Ascending aorta (tissue), 2 donors: ENCODE data around the gene FOXL1. TPM values are rescaled to one million over a fixed set of nuclear protein-coding genes. Genes with fewer than 3 reads are reported as not detected.

Experiments used
- DNase-seq, 2 donors: peaks; one replicate each; pipeline ENCODE4 v3.0.0-alpha.2; 2019; ENCODE audit warnings: low spot score in 2 of 2
- H3K27ac ChIP-seq, 2 donors: fragments of 200-600 bp; sonication (generic); one replicate each; pipeline ENCODE4 v1.5.1; 2016 to 2017; ENCODE audit warnings: mild to moderate bottlenecking in 1 of 2
- H3K27me3 ChIP-seq: fragments of 200-600 bp; sonication (generic); one replicate; pipeline ENCODE4 v1.5.1; 2017
- H3K36me3 ChIP-seq, 2 donors: fragments of 200-600 bp; sonication (generic); one replicate each; pipeline ENCODE4 v1.5.1; 2016
- H3K4me1 ChIP-seq, 2 donors: fragments of 200-600 bp; sonication (generic); one replicate each; pipeline ENCODE4 v1.5.1; 2016 to 2017; ENCODE audit warnings: mild to moderate bottlenecking in 1 of 2
- H3K4me3 ChIP-seq, 2 donors: fragments of 200-600 bp; sonication (generic); one replicate each; pipeline ENCODE4 v1.5.1; 2016 to 2017; ENCODE audit warnings: mild to moderate bottlenecking in 1 of 2
- H3K9me3 ChIP-seq, 2 donors: fragments of 200-600 bp; sonication (generic); one replicate each; pipeline ENCODE4 v1.5.1; 2016
- intact Hi-C: fragments of 100-400 bp; cut with DNase I; formaldehyde crosslinking; loops from one replicate; pipeline ENCODE4 v1.15.1; 2023
- total RNA-seq: library from RNA; depleted of rRNA; stranded (reverse); fragments of >200 nt; gene quantifications from one replicate; pipeline ENCODE4 v1.1.0, GENCODE V29; 2016
- TF ChIP-seq, protein P1 (sequence below), 3 experiments: fragments of 200-600 bp in 2 of 3; fragments of 450-650 bp in 1 of 3; sonication (generic) in 2 of 3; IDR thresholded peaks; one replicate each; pipeline ENCODE4 v1.5.1; 2016 to 2019; ENCODE audit warnings: antibody characterized with exemption in 3 of 3, mild to moderate bottlenecking in 1 of 3, moderate library complexity in 1 of 3

Gene FOXL1
- total RNA-seq, 1 donor from 2014 or later = 35.7 TPM

DNA sequence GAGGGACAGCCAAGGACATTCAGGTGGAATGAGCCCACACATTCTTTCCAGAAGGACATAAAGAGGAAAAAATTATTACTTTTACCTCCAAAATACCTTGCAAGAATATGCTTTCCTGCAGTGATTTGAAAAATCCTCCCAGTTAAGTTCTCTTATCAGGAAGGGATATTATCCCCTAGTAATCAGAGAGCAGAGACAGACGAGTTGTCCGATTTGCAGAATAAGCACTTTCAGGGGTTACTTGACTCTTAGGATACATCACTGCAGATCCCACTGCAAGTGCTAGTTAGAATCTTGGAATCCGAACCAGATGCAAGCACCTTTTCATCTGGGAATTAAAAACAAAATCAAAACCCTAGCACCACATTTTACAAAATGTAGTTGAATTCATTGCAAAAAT, 33.6 kb downstream of the FOXL1 start:
- Histone ChIP-seq H3K9me3 (no peaks in the 10 kb centered on the region), H3K36me3 (no peaks in the 10 kb centered on the region), H3K27ac (peak overlapping the region; percentile 92 to 94), H3K4me3 (no peak overlapping the region), H3K27me3 (no peaks in the 10 kb centered on the region), H3K4me1 (peaks cover 15 to 42% of the 10 kb centered on the region in 2 donors)
- DNase-seq = no peak
- intact Hi-C loops = loop anchor here (2.0 kb wide), 1 partner anchor 53 kb away; no protein-coding TSS in a partner anchor
- TF ChIP-seq, protein P1, sequence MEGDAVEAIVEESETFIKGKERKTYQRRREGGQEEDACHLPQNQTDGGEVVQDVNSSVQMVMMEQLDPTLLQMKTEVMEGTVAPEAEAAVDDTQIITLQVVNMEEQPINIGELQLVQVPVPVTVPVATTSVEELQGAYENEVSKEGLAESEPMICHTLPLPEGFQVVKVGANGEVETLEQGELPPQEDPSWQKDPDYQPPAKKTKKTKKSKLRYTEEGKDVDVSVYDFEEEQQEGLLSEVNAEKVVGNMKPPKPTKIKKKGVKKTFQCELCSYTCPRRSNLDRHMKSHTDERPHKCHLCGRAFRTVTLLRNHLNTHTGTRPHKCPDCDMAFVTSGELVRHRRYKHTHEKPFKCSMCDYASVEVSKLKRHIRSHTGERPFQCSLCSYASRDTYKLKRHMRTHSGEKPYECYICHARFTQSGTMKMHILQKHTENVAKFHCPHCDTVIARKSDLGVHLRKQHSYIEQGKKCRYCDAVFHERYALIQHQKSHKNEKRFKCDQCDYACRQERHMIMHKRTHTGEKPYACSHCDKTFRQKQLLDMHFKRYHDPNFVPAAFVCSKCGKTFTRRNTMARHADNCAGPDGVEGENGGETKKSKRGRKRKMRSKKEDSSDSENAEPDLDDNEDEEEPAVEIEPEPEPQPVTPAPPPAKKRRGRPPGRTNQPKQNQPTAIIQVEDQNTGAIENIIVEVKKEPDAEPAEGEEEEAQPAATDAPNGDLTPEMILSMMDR (IDR thresholded peaks at IDR 0.05) = no peak

DNA sequence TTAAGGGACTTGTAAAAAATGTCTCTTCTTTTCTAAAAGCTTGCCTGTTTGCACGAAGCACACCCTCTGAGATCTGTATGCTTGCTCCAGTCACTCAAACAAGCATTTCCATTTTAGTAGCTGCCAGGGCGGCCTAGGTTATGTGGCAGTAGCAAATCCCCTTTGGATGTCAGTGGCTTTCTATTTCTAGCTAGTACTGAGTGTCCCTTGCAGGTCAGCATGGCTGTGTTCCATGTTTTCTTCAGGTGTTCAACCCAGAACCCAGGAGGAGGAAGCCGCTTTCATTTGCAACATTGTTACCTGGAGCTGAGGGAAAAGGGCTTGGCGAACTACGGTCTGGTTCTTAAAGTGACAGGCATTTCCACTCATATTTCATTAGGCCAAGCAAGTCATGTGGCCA, 36.4 kb downstream of the FOXL1 start:
- TF ChIP-seq, protein P1 (IDR thresholded peaks at IDR 0.05) = no peak
- H3K27ac ChIP-seq = peak overlapping the region in 1 of 2 donors; percentile 50
- intact Hi-C loops = loop anchor here (5.0 kb wide), 1 partner anchor 38 kb away; no protein-coding TSS in a partner anchor
- DNase-seq = no peak
- H3K9me3 ChIP-seq = no peaks in the 10 kb centered on the region
- peaks cover 11 to 34% of the 10 kb centered on the region in 2 donors for H3K4me1 ChIP-seq
- no peak overlapping the region for H3K4me3 ChIP-seq
- H3K36me3 ChIP-seq = no peaks in the 10 kb centered on the region
- H3K27me3 ChIP-seq = no peaks in the 10 kb centered on the region

DNA sequence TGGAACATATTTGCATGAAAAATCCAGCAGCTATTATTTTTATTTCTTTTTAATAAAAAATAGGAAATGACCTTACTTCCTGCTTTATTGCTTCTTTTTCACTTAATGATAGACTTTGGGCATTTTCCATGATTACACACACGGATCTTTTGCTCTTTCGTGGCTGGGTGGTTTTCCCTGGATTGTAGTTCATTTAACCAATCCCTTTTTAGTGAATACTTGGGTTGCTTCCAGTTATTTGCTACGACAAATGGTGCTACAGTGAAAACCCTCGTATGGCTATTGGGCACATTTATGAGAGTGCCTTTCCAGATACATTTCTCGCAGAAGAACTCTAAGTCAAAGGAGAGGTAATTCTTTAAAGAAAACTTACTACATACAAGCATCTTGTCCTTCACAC, 38.6 kb downstream of the FOXL1 start:
- peak overlapping the region; percentile 41 to 50 for H3K27ac ChIP-seq

DNA sequence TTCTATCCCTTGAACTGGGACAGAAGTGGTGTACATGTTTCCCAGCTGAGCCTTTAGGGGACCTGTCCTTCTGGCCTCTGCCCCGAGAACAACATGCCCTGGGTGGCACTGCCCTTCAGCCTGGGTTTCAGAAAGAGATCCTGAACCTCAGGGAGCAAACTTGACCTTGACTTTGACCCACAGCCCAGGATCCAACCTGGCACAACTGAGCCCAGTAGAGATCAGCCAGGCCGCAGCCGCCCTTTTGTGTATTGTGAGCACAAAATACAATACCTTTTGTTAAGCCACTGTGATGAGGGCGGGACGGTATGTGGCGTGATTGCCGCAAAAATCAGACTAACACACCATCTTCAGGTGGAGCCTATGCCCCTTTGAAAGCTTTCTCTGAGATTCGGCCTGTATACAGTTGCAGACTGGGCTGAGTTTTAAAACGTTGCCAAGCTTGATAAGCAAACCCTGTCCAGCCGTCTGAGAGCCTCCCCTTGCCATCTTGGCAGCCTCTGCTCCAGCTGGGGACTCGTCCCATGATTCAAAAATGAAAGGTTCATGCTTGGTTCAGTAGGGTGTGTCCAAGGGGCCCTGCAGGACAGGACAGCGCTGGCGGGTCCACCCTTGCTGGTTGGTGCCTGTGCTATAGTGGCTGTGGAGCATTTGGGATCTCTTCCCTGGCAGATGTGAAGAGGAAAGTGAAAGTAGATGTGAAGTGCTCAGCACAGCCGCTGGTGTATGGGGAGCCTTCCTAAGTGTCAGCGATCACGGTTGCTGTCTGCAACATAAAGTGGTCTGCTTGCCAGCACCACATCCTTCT, 40.3 kb downstream of the FOXL1 start:
- no peaks in the 10 kb centered on the region for H3K36me3 ChIP-seq
- intact Hi-C loops = loop anchor here (5.0 kb wide), 1 partner anchor 34 kb away; no protein-coding TSS in a partner anchor
- TF ChIP-seq, protein P1 (IDR thresholded peaks at IDR 0.05) = no peak
- H3K9me3 ChIP-seq = no peaks in the 10 kb centered on the region
- DNase-seq = peak in 1 of 2 donors; percentile 65
- H3K4me3 ChIP-seq = peak overlapping the region; percentile 32 to 60
- H3K27me3 ChIP-seq = no peaks in the 10 kb centered on the region
- H3K27ac ChIP-seq = peak overlapping the region; percentile 54 to 75
- peaks cover 0 to 10% of the 10 kb centered on the region in 2 donors for H3K4me1 ChIP-seq

More for the DNA sequence above, 38.6 kb downstream of the FOXL1 start:
- Histone ChIP-seq H3K4me1 (peaks cover 0 to 12% of the 10 kb centered on the region in 2 donors), H3K9me3 (no peaks in the 10 kb centered on the region), H3K27me3 (no peaks in the 10 kb centered on the region), H3K4me3 (no peak overlapping the region), H3K36me3 (no peaks in the 10 kb centered on the region)
- intact Hi-C loops = loop anchor here (5.0 kb wide), 1 partner anchor 35 kb away; no protein-coding TSS in a partner anchor
- DNase-seq = no peak
- TF ChIP-seq, protein P1 (IDR thresholded peaks at IDR 0.05) = no peak

DNA sequence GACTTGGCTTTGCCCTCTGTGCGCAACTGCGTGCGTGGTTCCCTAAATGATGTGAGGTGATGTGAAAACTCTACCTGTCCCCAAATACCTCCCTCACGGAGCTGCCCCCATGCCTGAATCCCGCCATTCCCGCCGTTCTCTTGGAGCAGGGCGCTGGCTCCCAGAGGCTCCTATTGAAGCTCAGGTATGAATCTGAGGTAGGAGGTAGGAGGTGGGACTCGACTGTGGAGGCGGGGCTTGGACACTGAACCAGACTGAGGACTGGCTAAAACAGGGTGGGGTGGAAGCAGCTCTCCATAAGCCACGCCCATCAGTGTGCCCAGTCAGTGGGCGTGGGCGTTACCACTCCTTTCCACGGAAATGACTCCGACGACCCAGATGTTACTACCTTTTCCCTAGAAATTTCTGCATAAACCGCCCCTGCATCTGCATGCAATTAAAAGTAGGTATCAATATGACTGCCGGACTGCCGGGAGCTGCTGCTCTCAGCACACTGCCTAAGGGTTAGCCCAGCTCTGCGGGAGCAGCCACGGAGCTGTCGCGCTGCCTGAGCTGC, 41.0 kb downstream of the FOXL1 start:
- peak overlapping the region; percentile 32 to 60 for H3K4me3 ChIP-seq
- H3K4me1 ChIP-seq = peaks cover 0 to 7% of the 10 kb centered on the region in 2 donors
- TF ChIP-seq, protein P1 (IDR thresholded peaks at IDR 0.05) = no peak
- DNase-seq = no peak
- no peaks in the 10 kb centered on the region for H3K27me3 ChIP-seq
- no peaks in the 10 kb centered on the region for H3K9me3 ChIP-seq
- H3K36me3 ChIP-seq = no peaks in the 10 kb centered on the region
- H3K27ac ChIP-seq = peak overlapping the region; percentile 54 to 75
- intact Hi-C loops = loop anchor here (5.0 kb wide), 1 partner anchor 33 kb away; no protein-coding TSS in a partner anchor
